Endothelial cell of umbilical vein (primary cell): ENCODE measurements around the gene GIPC3. TPM values are rescaled to one million over a fixed set of nuclear protein-coding genes. Genes with fewer than 3 reads are reported as not detected.

Experiments
- BruUV-seq: library from RNA; stranded (reverse); fragments of 400-500 nt; replicated peaks from 2 replicates; lab custom pipeline; 2021; lab: Mats Ljungman, UMichigan
- CTCF ChIA-PET: fragments of 300-600, 350-600 bp; sonication (Branson Sonifier 250); formaldehyde crosslinking; loops from one replicate; lab custom pipeline; 2021; ENCODE audit warnings: antibody characterized with exemption, inconsistent platforms; lab: Charles Lee
- POLR2A ChIA-PET: fragments of 300-600, 350-600 bp; sonication (Branson Sonifier 250); formaldehyde crosslinking; loops from one replicate; lab custom pipeline; 2021; ENCODE audit warnings: antibody characterized with exemption, inconsistent platforms; lab: Charles Lee
- DNase-seq: peaks from one replicate; pipeline ENCODE4 v3.0.0-alpha.2; 2011; ENCODE audit warnings: low read depth, low spot score
- FAIRE-seq: peaks from 2 replicates; lab custom pipeline; 2011; peaks lifted over from hg19 to GRCh38; lab: Jason Lieb, UNC
- H2AFZ ChIP-seq: 2 replicates; pipeline ENCODE4 v1.6.0; 2012; ENCODE audit warnings: low read depth, low read length, control low read depth, inconsistent platforms
- H3K27ac ChIP-seq: 2 replicates; pipeline ENCODE4 v1.5.1; 2011; ENCODE audit warnings: low read depth, mild to moderate bottlenecking, control low read depth, low read length, moderate library complexity; ENCODE audit not compliant: insufficient read depth
- H3K27me3 ChIP-seq, 2 experiments: 2 replicates each; pipeline versions ENCODE4 v1.6.0 to v1.6.1; 2011; ENCODE audit warnings: low read length in 2 of 2, mixed read lengths in 1 of 2; ENCODE audit not compliant: control insufficient read depth in 2 of 2, insufficient read depth in 2 of 2
- H3K36me3 ChIP-seq, 2 experiments: 2 replicates in 1 of 2; 3 replicates in 1 of 2; pipeline ENCODE4 v1.5.1; 2011; ENCODE audit warnings: low read length in 2 of 2, mild to moderate bottlenecking in 1 of 2, moderate library complexity in 1 of 2; ENCODE audit not compliant: control insufficient read depth in 2 of 2, insufficient read depth in 2 of 2; ENCODE audit errors: extremely low read depth in 1 of 2
- H3K4me1 ChIP-seq: 3 replicates; pipeline ENCODE4 v1.5.1; 2011; ENCODE audit warnings: mild to moderate bottlenecking, low read length; ENCODE audit not compliant: control insufficient read depth, insufficient read depth; ENCODE audit errors: extremely low read depth
- H3K4me2 ChIP-seq: 2 replicates; pipeline ENCODE4 v1.6.1; 2011; ENCODE audit warnings: low read length, control low read depth, mixed read lengths; ENCODE audit not compliant: insufficient read depth
- H3K4me3 ChIP-seq, 3 experiments: fragments of 200-600 bp in 1 of 3; sonication (generic), shearing (Covaris generic) in 1 of 3; replicated peaks in 1 of 3; 2 replicates each; pipeline ENCODE4 v1.5.1; 2011 to 2016; ENCODE audit warnings: control low read depth in 3 of 3, low read length in 3 of 3, mild to moderate bottlenecking in 2 of 3, inconsistent platforms in 1 of 3, low read depth in 1 of 3, moderate library complexity in 1 of 3; ENCODE audit not compliant: insufficient read depth in 1 of 3
- H3K79me2 ChIP-seq: 2 replicates; pipeline ENCODE4 v1.6.0; 2012; ENCODE audit warnings: low read length, inconsistent platforms; ENCODE audit not compliant: control insufficient read depth, insufficient read depth
- H3K9ac ChIP-seq: replicated peaks from 2 replicates; pipeline ENCODE3; 2011; ENCODE audit warnings: low read length, control low read depth; ENCODE audit not compliant: insufficient read depth; ENCODE audit errors: extremely low read depth
- H3K9me1 ChIP-seq: replicated peaks from 3 replicates; pipeline ENCODE4 v1.6.0; 2011; ENCODE audit warnings: mild to moderate bottlenecking, low read length; ENCODE audit not compliant: control insufficient read depth, insufficient read depth; ENCODE audit errors: extremely low read depth
- H3K9me3 ChIP-seq: replicated peaks from 2 replicates; pipeline ENCODE4 v1.5.1; 2012; ENCODE audit warnings: low read length, inconsistent platforms; ENCODE audit not compliant: control insufficient read depth, insufficient read depth
- H4K20me1 ChIP-seq: replicated peaks from 2 replicates; pipeline ENCODE3; 2011; ENCODE audit warnings: mild to moderate bottlenecking, low read length; ENCODE audit not compliant: control insufficient read depth, insufficient read depth; ENCODE audit errors: extremely low read depth
- CTCF ChIP-seq, 2 donors: IDR thresholded peaks; 1 replicate in 1 of 2; 2 replicates in 1 of 2; pipeline ENCODE4 v1.5.1; 2011; ENCODE audit warnings: low read length in 2 of 2, mild to moderate bottlenecking in 2 of 2, moderate library complexity in 2 of 2, control low read depth in 1 of 2, inconsistent platforms in 1 of 2, low read depth in 1 of 2; ENCODE audit not compliant: insufficient read depth in 1 of 2; ENCODE audit errors: extremely low read depth in 1 of 2
- GATA2 ChIP-seq: IDR thresholded peaks from 2 replicates; pipeline ENCODE4 v1.7.0; 2011; ENCODE audit warnings: low read depth, mild to moderate bottlenecking, moderate library complexity, mixed read lengths, low read length; ENCODE audit not compliant: insufficient read length, insufficient read depth
- JUN ChIP-seq: IDR thresholded peaks from 2 replicates; pipeline ENCODE4 v1.6.1; 2011; ENCODE audit warnings: borderline replicate concordance, low read depth; ENCODE audit not compliant: insufficient read length, insufficient read depth
- MYC ChIP-seq: IDR thresholded peaks from one replicate; pipeline ENCODE4 v1.6.1; 2011; ENCODE audit warnings: mild to moderate bottlenecking, low read depth, low read length
- POLR2A ChIP-seq: IDR thresholded peaks from 2 replicates; pipeline ENCODE4 v1.6.1; 2012; ENCODE audit warnings: low read depth, mild to moderate bottlenecking, control low read depth, low read length
- POLR2AphosphoS5 ChIP-seq: IDR thresholded peaks from 2 replicates; pipeline ENCODE4 v1.6.1; 2012; ENCODE audit warnings: low read depth, mild to moderate bottlenecking, control low read depth, low read length, moderate library complexity; ENCODE audit not compliant: insufficient read depth
- dilution Hi-C: fragments of 300-500 bp; cut with MboI; formaldehyde crosslinking; loops from one replicate; pipeline ENCODE4 v1.15.0; 2019; ENCODE audit warnings: low sequenced_read_pairs; ENCODE audit not compliant: extremely low pct_ligation_motif_present
- intact Hi-C: fragments of 100-400 bp; cut with micrococcal nuclease; formaldehyde crosslinking; loops from one replicate; pipeline ENCODE4 v1.10.0; 2022
- polyA plus RNA-seq, 4 experiments: library from polyadenylated mRNA; depleted of rRNA in 3 of 4; stranded (reverse) in 3 of 4; unstranded in 1 of 4; fragments of >200 nt; gene quantifications; 2 replicates each; pipeline versions ENCODE4 v1.2.1 to v1.2.3, GENCODE V29; 2011 to 2012; ENCODE audit warnings: missing spikeins in 1 of 4
- total RNA-seq: library from RNA; stranded (reverse); gene quantifications from 2 replicates; pipeline ENCODE4 v1.2.3, GENCODE V29; 2021

The GIPC3 gene
- total and polyA plus RNA-seq, 2 donors (not counting 3 experiments of a cell fraction or from before 2014, with no cell fraction given): 2.2 to 6.6 TPM

DNA sequence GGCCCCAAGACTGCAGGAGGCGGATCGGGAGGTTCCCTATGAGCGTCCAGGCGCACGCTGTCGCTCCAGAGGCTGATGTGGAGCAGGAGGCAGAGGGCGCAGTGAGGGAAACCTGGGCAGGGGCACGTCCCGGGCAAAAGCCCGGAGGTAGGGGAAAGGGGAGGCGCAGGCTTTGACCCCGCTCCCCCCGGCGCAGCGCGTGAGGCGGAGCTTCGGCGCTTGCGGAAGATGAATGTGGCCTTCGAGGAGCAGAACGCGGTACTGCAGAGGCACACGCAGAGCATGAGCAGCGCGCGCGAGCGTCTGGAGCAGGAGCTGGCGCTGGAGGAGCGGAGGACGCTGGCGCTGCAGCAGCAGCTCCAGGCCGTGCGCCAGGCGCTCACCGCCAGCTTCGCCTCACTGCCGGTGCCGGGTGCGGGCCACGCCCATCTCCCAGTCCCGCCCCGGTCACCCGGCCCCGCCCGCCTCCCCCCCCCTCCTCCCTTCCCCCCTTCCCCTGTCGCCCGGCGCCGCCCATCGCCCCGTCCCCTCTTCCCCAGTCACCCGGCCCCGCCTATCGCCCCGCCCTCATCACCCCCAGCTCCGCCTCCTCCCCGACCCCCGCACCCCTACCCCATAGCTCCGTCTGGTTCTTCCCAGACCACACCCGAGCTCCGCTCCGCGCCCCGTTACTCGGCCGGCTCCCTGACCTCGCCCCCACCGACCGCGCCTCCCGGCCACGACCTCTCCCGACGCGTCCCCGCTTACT lies 8.4 kb upstream of the GIPC3 start:
- Histone ChIP-seq H3K4me1 (peaks cover 21% of the 10 kb centered on the region), H3K9ac (no peak overlapping the region), H3K79me2 (peaks cover 2% of the 10 kb centered on the region), H3K27ac (no peak overlapping the region), H3K4me2 (peak overlapping the region; percentile 75), H4K20me1 (no peaks in the 10 kb centered on the region), H2AFZ (peak overlapping the region; percentile 70), H3K27me3 (no peaks in the 10 kb centered on the region), H3K36me3 (peaks cover 0 to 3% of the 10 kb centered on the region in 2 experiments), H3K9me3 (no peaks in the 10 kb centered on the region), H3K9me1 (no peaks in the 10 kb centered on the region), H3K4me3 (peak overlapping the region in 2 of 3 experiments; percentile 32 to 38)
- ChIA-PET POLR2A (no interaction called here), CTCF (interaction anchor here (0.9 to 1.4 kb wide), 7 partner anchors 9 to 92 kb away, joined by 3 to 9 read pairs (median 4); partner anchors contain the start of genes GIPC3 and TBXA2R)
- DNase-seq: peak; percentile 52
- dilution Hi-C loops: no loop called here
- peak; percentile 55 for FAIRE-seq
- BruUV-seq: no TSS peak
- TF ChIP-seq POLR2AphosphoS5 (peak; percentile 60), JUN (no peak)
- intact Hi-C loops: no loop called here

DNA sequence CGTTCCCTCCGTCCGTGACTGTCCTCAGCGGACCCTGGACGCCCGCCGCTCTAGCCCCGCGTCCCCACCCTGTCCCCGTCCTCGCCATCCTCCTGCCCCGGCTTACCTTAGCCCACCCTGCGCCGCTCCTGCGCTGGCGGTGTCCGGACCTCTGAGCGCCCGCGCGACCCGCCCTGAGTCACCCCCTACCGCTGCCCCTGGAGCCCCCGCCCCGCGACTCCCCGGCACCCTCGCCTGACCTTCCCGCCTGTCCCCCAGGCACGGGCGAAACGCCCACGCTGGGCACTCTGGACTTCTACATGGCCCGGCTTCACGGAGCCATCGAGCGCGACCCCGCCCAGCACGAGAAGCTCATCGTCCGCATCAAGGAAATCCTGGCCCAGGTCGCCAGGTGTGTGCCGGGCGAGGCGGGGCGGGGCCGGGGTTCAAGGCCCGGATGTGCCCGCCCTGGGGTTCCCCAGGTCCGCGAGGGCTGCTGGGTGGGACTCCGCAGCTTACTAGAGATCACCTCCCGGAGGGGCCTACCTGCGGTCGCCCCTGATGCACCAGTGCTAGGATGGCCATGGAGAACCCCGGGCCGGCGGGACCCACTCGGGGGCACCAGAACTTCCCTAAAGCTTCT lies 7.4 kb upstream of the GIPC3 start:
- BruUV-seq: no TSS peak
- dilution Hi-C loops: no loop called here

More for the DNA sequence above, 7.4 kb upstream of the GIPC3 start:
- CTCF ChIA-PET: interaction anchor here (0.9 to 1.4 kb wide), 5 partner anchors 8 to 44 kb away, joined by 3 to 9 read pairs (median 3); partner anchors contain the start of gene GIPC3
- H3K36me3 ChIP-seq: peaks cover 0 to 3% of the 10 kb centered on the region in 2 experiments
- peaks cover 2% of the 10 kb centered on the region for H3K79me2 ChIP-seq
- no peak for TF ChIP-seq GATA2
- TF ChIP-seq CTCF (IDR thresholded peaks at IDR 0.05; ENCODE audit: extremely low read depth in 1 of 2, insufficient read depth in 1 of 2, low read depth in 1 of 2, low read length in 2 of 2): no peak
- TF ChIP-seq POLR2A: no peak
- TF ChIP-seq POLR2AphosphoS5: no peak
- TF ChIP-seq MYC: no peak
- TF ChIP-seq JUN: no peak
- no peak overlapping the region for H3K27ac ChIP-seq
- no peak for DNase-seq
- H3K4me2 ChIP-seq: no peak overlapping the region
- no peak overlapping the region for H3K9ac ChIP-seq
- H3K9me3 ChIP-seq: no peaks in the 10 kb centered on the region
- no peaks in the 10 kb centered on the region for H4K20me1 ChIP-seq
- POLR2A ChIA-PET: no interaction called here
- H3K4me1 ChIP-seq: peaks cover 16% of the 10 kb centered on the region
- H3K27me3 ChIP-seq: no peaks in the 10 kb centered on the region
- FAIRE-seq: no peak
- no peak overlapping the region for H2AFZ ChIP-seq
- intact Hi-C loops: no loop called here
- H3K4me3 ChIP-seq: no peak overlapping the region
- H3K9me1 ChIP-seq: no peaks in the 10 kb centered on the region
